ENCODE measurements around the gene MRPL45. TPM values are rescaled to one million over a fixed set of nuclear protein-coding genes. Genes with fewer than 3 reads are reported as not detected.

The MRPL45 gene
- total and polyA plus RNA-seq, 2 donors (not counting 1 experiment from before 2014, with no cell fraction given) = 13.1 to 17.6 TPM

GRCh38 chr17:38358586-38359513 is 61.9 kb downstream of the MRPL45 start:
- POLR2A ChIA-PET = no interaction called here
- DNase-seq (no peak), ATAC-seq (ENCODE audit: low read depth) (no peak)
- H2AFZ ChIP-seq (ENCODE audit: insufficient read depth, low read depth, low read length, poor library complexity, severe bottlenecking) = no peak overlapping the region
- H3K9me3 Mint-ChIP-seq (ENCODE audit: insufficient read depth) = no peaks in the 10 kb centered on the region
- no peaks in the 10 kb centered on the region for H3K27me3 ChIP-seq (replicated peaks in 1 of 4; ENCODE audit: control extremely low read depth in 1 of 4, control insufficient read depth in 3 of 4, insufficient read depth in 4 of 4, low read length in 3 of 4)
- peaks cover 0 to 5% of the 10 kb centered on the region in 2 experiments for H3K36me3 ChIP-seq (replicated peaks in 1 of 2; ENCODE audit: control extremely low read depth in 1 of 2, control insufficient read depth in 1 of 2, extremely low read depth in 1 of 2, insufficient read depth in 2 of 2, low read length in 1 of 2)
- no peaks in the 10 kb centered on the region for H3K4me1 ChIP-seq (ENCODE audit: control insufficient read depth in 2 of 2, insufficient read depth in 2 of 2, low read length in 2 of 2)
- no peak overlapping the region for H3K27ac Mint-ChIP-seq
- H3K27ac ChIP-seq (ENCODE audit: low read length in 2 of 2) = no peak overlapping the region
- TF ChIP-seq EZH2 (IDR thresholded peaks at IDR 0.05; ENCODE audit: borderline replicate concordance, insufficient read depth, low read depth, low read length, poor library complexity, severe bottlenecking) = no peak
- TF ChIP-seq CTCF (IDR thresholded peaks at IDR 0.05) = no peak
- no peak overlapping the region for H3K9ac ChIP-seq (ENCODE audit: low read length)
- H3K4me3 Mint-ChIP-seq = no peak overlapping the region
- WGBS (ENCODE audit: insufficient coverage) = 92% methylated on average over 6 of the region's 9 CpGs
- H3K4me3 ChIP-seq (ENCODE audit: control extremely low read depth in 1 of 5, extremely low read depth in 1 of 5, insufficient read depth in 1 of 5, low read depth in 2 of 5, low read length in 4 of 5) = no peak overlapping the region
- H3K79me2 ChIP-seq (ENCODE audit: control insufficient read depth, insufficient read depth, low read length) = peaks cover 23% of the 10 kb centered on the region
- H3K27me3 Mint-ChIP-seq = no peaks in the 10 kb centered on the region
- H3K4me2 ChIP-seq (replicated peaks; ENCODE audit: low read depth, low read length, poor library complexity, severe bottlenecking) = no peak overlapping the region
- no peaks in the 10 kb centered on the region for H4K20me1 ChIP-seq (ENCODE audit: control insufficient read depth, insufficient read depth, low read length, poor library complexity, severe bottlenecking)
- CTCF ChIA-PET = interaction anchor here (1.5 to 2.3 kb wide), 2 partner anchors 10 to 55 kb away, joined by 6 to 11 read pairs; no protein-coding TSS in a partner anchor
- intact Hi-C loops (cut with micrococcal nuclease) = no loop called here
- H3K4me1 Mint-ChIP-seq = peaks cover 15% of the 10 kb centered on the region
- no peaks in the 10 kb centered on the region for H3K9me3 ChIP-seq (ENCODE audit: control extremely low read depth in 1 of 3, control insufficient read depth in 2 of 3, insufficient read depth in 1 of 3, low read length in 2 of 3)

All from B cell (primary cell).